B cell (primary cell): Measurements from ENCODE around the gene SLC35F3. TPM values are rescaled to one million over a fixed set of nuclear protein-coding genes. Genes with fewer than 3 reads are reported as not detected.

Source experiments
- ATAC-seq: fragments of 200-7000 bp; cut with Tn5 transposase; one replicate; pipeline ENCODE4 v1.10.0; 2021; ENCODE audit warnings: low read depth, mild to moderate bottlenecking, moderate number of reproducible peaks, moderate library complexity
- CTCF ChIA-PET: fragments of 350-600 bp; sonication (Branson Sonifier 250); formaldehyde crosslinking; loops from one replicate; lab custom pipeline; 2021; ENCODE audit warnings: antibody characterized with exemption, inconsistent platforms; lab: Charles Lee
- POLR2A ChIA-PET: fragments of 350-600 bp; sonication (Branson Sonifier 250); formaldehyde crosslinking; loops from one replicate; lab custom pipeline; 2021; ENCODE audit warnings: antibody characterized with exemption; lab: Charles Lee
- DNase-seq: peaks from one replicate; pipeline ENCODE4 v3.0.0; 2013
- H2AFZ ChIP-seq: 2 replicates; pipeline ENCODE4 v1.6.1; 2012; ENCODE audit warnings: mild to moderate bottlenecking, low read depth, low read length; ENCODE audit not compliant: insufficient read depth, poor library complexity, severe bottlenecking
- H3K27ac ChIP-seq, 2 donors: 1 replicate in 1 of 2; 2 replicates in 1 of 2; pipeline ENCODE4 v1.5.1; 2012 to 2013; ENCODE audit warnings: low read length in 2 of 2, mild to moderate bottlenecking in 2 of 2, moderate library complexity in 1 of 2
- H3K27me3 ChIP-seq, 4 experiments: fragments of 200-600 bp in 1 of 4; sonication (generic) in 1 of 4; replicated peaks in 1 of 4; 1 replicate in 2 of 4; 2 replicates in 2 of 4; pipeline versions ENCODE4 v1.6.1 to v1.7.0; 2013 to 2016; ENCODE audit warnings: low read length in 3 of 4, mild to moderate bottlenecking in 2 of 4, mixed read lengths in 1 of 4, moderate library complexity in 1 of 4; ENCODE audit not compliant: insufficient read depth in 4 of 4, control insufficient read depth in 3 of 4; ENCODE audit errors: control extremely low read depth in 1 of 4
- H3K36me3 ChIP-seq, 2 experiments: replicated peaks in 1 of 2; 1 replicate in 1 of 2; 2 replicates in 1 of 2; pipeline versions ENCODE4 v1.6.1 to v1.7.1; 2013; ENCODE audit warnings: low read length in 1 of 2; ENCODE audit not compliant: insufficient read depth in 2 of 2, control insufficient read depth in 1 of 2; ENCODE audit errors: control extremely low read depth in 1 of 2, extremely low read depth in 1 of 2
- H3K4me1 ChIP-seq, 2 donors: fragments of 200-600 bp in 1 of 2; sonication (generic) in 1 of 2; 1 replicate in 1 of 2; 2 replicates in 1 of 2; pipeline versions ENCODE4 v1.5.1 to v1.6.1; 2013 to 2017; ENCODE audit warnings: low read length in 2 of 2; ENCODE audit not compliant: control insufficient read depth in 2 of 2, insufficient read depth in 2 of 2
- H3K4me2 ChIP-seq: replicated peaks from 2 replicates; pipeline ENCODE3; 2012; ENCODE audit warnings: mild to moderate bottlenecking, low read depth, low read length; ENCODE audit not compliant: poor library complexity, severe bottlenecking
- H3K4me3 ChIP-seq, 5 experiments: fragments of 200-600 bp in 1 of 5; sonication (generic) in 1 of 5; 1 replicate in 3 of 5; 2 replicates in 2 of 5; pipeline versions ENCODE4 v1.5.1 to v1.7.0; 2011 to 2016; ENCODE audit warnings: low read length in 4 of 5, mild to moderate bottlenecking in 4 of 5, low read depth in 2 of 5, control low read depth in 1 of 5, moderate library complexity in 1 of 5; ENCODE audit not compliant: insufficient read depth in 1 of 5; ENCODE audit errors: control extremely low read depth in 1 of 5, extremely low read depth in 1 of 5
- H3K79me2 ChIP-seq: fragments of 200-600 bp; sonication (generic); one replicate; pipeline ENCODE4 v1.6.0; 2016; ENCODE audit warnings: low read length; ENCODE audit not compliant: control insufficient read depth, insufficient read depth
- H3K9ac ChIP-seq: fragments of 200-600 bp; sonication (generic); 2 replicates; pipeline ENCODE4 v1.6.1; 2017; ENCODE audit warnings: mild to moderate bottlenecking, low read length, moderate library complexity
- H3K9me3 ChIP-seq, 3 donors: one replicate each; pipeline versions ENCODE4 v1.6.1 to v1.7.1; 2013; ENCODE audit warnings: low read length in 2 of 3; ENCODE audit not compliant: control insufficient read depth in 2 of 3, insufficient read depth in 1 of 3; ENCODE audit errors: control extremely low read depth in 1 of 3
- H4K20me1 ChIP-seq: 2 replicates; pipeline ENCODE4 v1.6.0; 2012; ENCODE audit warnings: mild to moderate bottlenecking, low read length; ENCODE audit not compliant: insufficient read depth, control insufficient read depth, poor library complexity, severe bottlenecking
- H3K27ac Mint-ChIP-seq: one replicate; pipeline ENCODE4 v1.8.0; 2021; ENCODE audit warnings: mixed read lengths
- H3K27me3 Mint-ChIP-seq: one replicate; pipeline ENCODE4 v1.8.0; 2021; ENCODE audit warnings: mixed read lengths
- H3K4me1 Mint-ChIP-seq: one replicate; pipeline ENCODE4 v1.8.0; 2021; ENCODE audit warnings: mixed read lengths
- H3K4me3 Mint-ChIP-seq: one replicate; pipeline ENCODE4 v1.8.0; 2021; ENCODE audit warnings: mixed read lengths
- H3K9me3 Mint-ChIP-seq: one replicate; pipeline ENCODE4 v1.8.0; 2022; ENCODE audit warnings: mixed read lengths; ENCODE audit not compliant: insufficient read depth
- EZH2 ChIP-seq: IDR thresholded peaks from 2 replicates; pipeline ENCODE4 v1.6.1; 2012; ENCODE audit warnings: borderline replicate concordance, low read depth, mild to moderate bottlenecking, moderate library complexity, low read length; ENCODE audit not compliant: insufficient read depth, poor library complexity, severe bottlenecking
- whole genome bisulfite sequencing: methylation state at CpG from one replicate; pipeline ENCODE4 v1.1.5; 2013; ENCODE audit warnings: missing lambda C conversion rate; ENCODE audit not compliant: insufficient coverage; 5-methylcytosine and 5-hydroxymethylcytosine counted together
- intact Hi-C: fragments of 100-400 bp; cut with micrococcal nuclease; formaldehyde crosslinking; loops from one replicate; pipeline ENCODE4 v1.10.0; 2022
- polyA plus RNA-seq: library from polyadenylated mRNA; depleted of rRNA; stranded (reverse); fragments of >200 nt; gene quantifications from 2 replicates; pipeline ENCODE4 v1.2.3, GENCODE V29; 2012
- total RNA-seq, 2 donors: library from RNA; stranded (reverse); fragments of 120-200 nt in 1 of 2; gene quantifications; 1 replicate in 1 of 2; 2 replicates in 1 of 2; pipeline versions ENCODE4 v1.2.3 to v1.2.4, GENCODE V29; 2013 to 2022
- TF ChIP-seq, protein P1 (sequence below): fragments of 200-600 bp; IDR thresholded peaks from one replicate; pipeline ENCODE4 v1.8.0; 2022; ENCODE audit warnings: antibody characterized with exemption, mild to moderate bottlenecking

The SLC35F3 gene
- total and polyA plus RNA-seq, 2 donors (not counting 1 experiment from before 2014, with no cell fraction given) = not detected

DNA sequence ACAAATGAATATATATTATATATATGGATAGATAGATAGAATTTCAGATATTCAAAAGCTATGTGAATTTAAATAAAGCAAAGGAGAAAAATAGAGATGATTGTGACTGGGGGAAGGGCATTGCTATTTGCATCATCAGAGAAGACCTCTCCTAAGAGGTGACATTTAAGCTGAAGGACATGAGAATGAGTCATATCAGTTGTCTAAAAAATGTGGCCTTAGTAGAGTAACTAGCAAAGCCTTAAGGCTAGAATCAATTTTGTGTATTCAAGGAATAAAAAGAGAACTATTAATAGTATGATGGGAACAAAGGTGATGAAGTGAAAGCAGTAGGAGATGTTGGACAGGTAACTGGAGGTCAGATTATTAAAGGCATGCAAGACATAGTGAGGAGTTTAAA, 34.8 kb upstream of the SLC35F3 start:
- H3K79me2 ChIP-seq = no peaks in the 10 kb centered on the region
- H3K4me3 ChIP-seq = no peak overlapping the region
- Mint-ChIP-seq H3K27me3 (no peaks in the 10 kb centered on the region), H3K9me3 (peaks cover 11% of the 10 kb centered on the region), H3K4me1 (no peaks in the 10 kb centered on the region), H3K4me3 (no peak overlapping the region), H3K27ac (no peak overlapping the region)
- H3K9me3 ChIP-seq = no peaks in the 10 kb centered on the region
- no peaks in the 10 kb centered on the region for H3K27me3 ChIP-seq
- intact Hi-C loops = no loop called here
- TF ChIP-seq, protein P1, sequence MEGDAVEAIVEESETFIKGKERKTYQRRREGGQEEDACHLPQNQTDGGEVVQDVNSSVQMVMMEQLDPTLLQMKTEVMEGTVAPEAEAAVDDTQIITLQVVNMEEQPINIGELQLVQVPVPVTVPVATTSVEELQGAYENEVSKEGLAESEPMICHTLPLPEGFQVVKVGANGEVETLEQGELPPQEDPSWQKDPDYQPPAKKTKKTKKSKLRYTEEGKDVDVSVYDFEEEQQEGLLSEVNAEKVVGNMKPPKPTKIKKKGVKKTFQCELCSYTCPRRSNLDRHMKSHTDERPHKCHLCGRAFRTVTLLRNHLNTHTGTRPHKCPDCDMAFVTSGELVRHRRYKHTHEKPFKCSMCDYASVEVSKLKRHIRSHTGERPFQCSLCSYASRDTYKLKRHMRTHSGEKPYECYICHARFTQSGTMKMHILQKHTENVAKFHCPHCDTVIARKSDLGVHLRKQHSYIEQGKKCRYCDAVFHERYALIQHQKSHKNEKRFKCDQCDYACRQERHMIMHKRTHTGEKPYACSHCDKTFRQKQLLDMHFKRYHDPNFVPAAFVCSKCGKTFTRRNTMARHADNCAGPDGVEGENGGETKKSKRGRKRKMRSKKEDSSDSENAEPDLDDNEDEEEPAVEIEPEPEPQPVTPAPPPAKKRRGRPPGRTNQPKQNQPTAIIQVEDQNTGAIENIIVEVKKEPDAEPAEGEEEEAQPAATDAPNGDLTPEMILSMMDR = no peak
- no peak for TF ChIP-seq EZH2
- ChIA-PET POLR2A (no interaction called here), CTCF (no interaction called here)
- no peak for DNase-seq
- no peak overlapping the region for H3K27ac ChIP-seq
- no peaks in the 10 kb centered on the region for H4K20me1 ChIP-seq
- no peak overlapping the region for H2AFZ ChIP-seq
- no peak overlapping the region for H3K4me2 ChIP-seq
- no peak overlapping the region for H3K9ac ChIP-seq
- no peaks in the 10 kb centered on the region for H3K4me1 ChIP-seq
- no peaks in the 10 kb centered on the region for H3K36me3 ChIP-seq
- ATAC-seq = no peak

GRCh38 chr1:233873666-233874065, 30.8 kb upstream of the SLC35F3 start:
- no peak overlapping the region for H3K4me3 ChIP-seq
- H2AFZ ChIP-seq = no peak overlapping the region
- Mint-ChIP-seq H3K27me3 (no peaks in the 10 kb centered on the region), H3K9me3 (peaks cover 2% of the 10 kb centered on the region), H3K4me3 (no peak overlapping the region), H3K27ac (no peak overlapping the region), H3K4me1 (no peaks in the 10 kb centered on the region)
- H3K9me3 ChIP-seq = peaks cover 0 to 1% (median 0%) of the 10 kb centered on the region in 3 donors
- ChIA-PET POLR2A (no interaction called here), CTCF (no interaction called here)
- TF ChIP-seq, protein P1 = no peak
- TF ChIP-seq EZH2 = no peak
- H3K9ac ChIP-seq = no peak overlapping the region
- no peaks in the 10 kb centered on the region for H3K79me2 ChIP-seq
- H3K4me1 ChIP-seq = no peaks in the 10 kb centered on the region
- intact Hi-C loops = no loop called here
- no peak overlapping the region for H3K27ac ChIP-seq
- H3K27me3 ChIP-seq = no peaks in the 10 kb centered on the region
- no peaks in the 10 kb centered on the region for H4K20me1 ChIP-seq
- no peak for ATAC-seq
- no CpG with 5 or more reads among the region's 4 CpGs for WGBS
- H3K4me2 ChIP-seq = no peak overlapping the region
- DNase-seq = no peak
- no peaks in the 10 kb centered on the region for H3K36me3 ChIP-seq
